IMR-90 (cell line): ENCODE data around the gene THRB. TPM values are rescaled to one million over a fixed set of nuclear protein-coding genes. Genes with fewer than 3 reads are reported as not detected.

ENCODE experiments used
- ATAC-seq: fragments of 200-7000 bp; cut with Tn5 transposase; 2 replicates; pipeline ENCODE4 v1.9.1; 2020; ENCODE audit warnings: low read depth, mild to moderate bottlenecking, moderate library complexity
- BruUV-seq: library from RNA; stranded (reverse); fragments of 400-500 nt; replicated peaks from 2 replicates; lab custom pipeline; 2021; lab: Mats Ljungman, UMichigan
- CTCF ChIA-PET: fragments of 300-600 bp; formaldehyde crosslinking; extraction: SDS; loops from one replicate; lab custom pipeline; 2021; ENCODE audit warnings: antibody characterized with exemption; lab: Yijun Ruan, JAX
- POLR2A ChIA-PET: fragments of 300-600 bp; sonication (Branson Sonifier 250); formaldehyde crosslinking; loops from one replicate; lab custom pipeline; 2022; ENCODE audit warnings: antibody characterized with exemption; ENCODE audit not compliant: unreplicated experiment; lab: Charles Lee
- DNase-seq: peaks from one replicate; pipeline ENCODE4 v3.0.0; 2013
- H2AFZ ChIP-seq: replicated peaks from 2 replicates; pipeline ENCODE3; 2013; ENCODE audit warnings: low read length, mild to moderate bottlenecking; ENCODE audit not compliant: poor library complexity
- H2AK5ac ChIP-seq: 2 replicates; pipeline ENCODE4 v1.6.1; 2013; ENCODE audit warnings: low read depth, low read length, inconsistent platforms
- H2AK9ac ChIP-seq: replicated peaks from 2 replicates; pipeline ENCODE3; 2013; ENCODE audit warnings: mild to moderate bottlenecking, low read depth, low read length, moderate library complexity; ENCODE audit not compliant: poor library complexity
- H2BK120ac ChIP-seq: 2 replicates; pipeline ENCODE4 v1.6.1; 2013; ENCODE audit warnings: low read depth, low read length, inconsistent platforms
- H2BK15ac ChIP-seq: 3 replicates; pipeline ENCODE4 v1.6.1; 2013; ENCODE audit warnings: low read depth, low read length, inconsistent platforms
- H2BK20ac ChIP-seq: 2 replicates; pipeline ENCODE4 v1.6.1; 2013; ENCODE audit warnings: low read depth, mild to moderate bottlenecking, inconsistent platforms, low read length, moderate library complexity
- H2BK5ac ChIP-seq: 2 replicates; pipeline ENCODE4 v1.6.1; 2013; ENCODE audit warnings: mild to moderate bottlenecking, low read depth, low read length, inconsistent platforms; ENCODE audit not compliant: poor library complexity, severe bottlenecking
- H3K14ac ChIP-seq: replicated peaks from 2 replicates; pipeline ENCODE4 v1.6.1; 2013; ENCODE audit warnings: low read depth, low read length, inconsistent platforms
- H3K18ac ChIP-seq: 2 replicates; pipeline ENCODE4 v1.6.1; 2013; ENCODE audit warnings: low read depth, low read length, control low read depth
- H3K23ac ChIP-seq: 2 replicates; pipeline ENCODE4 v1.6.1; 2013; ENCODE audit warnings: low read depth, low read length, inconsistent platforms
- H3K27ac ChIP-seq: 2 replicates; pipeline ENCODE4 v1.5.1; 2013; ENCODE audit warnings: mild to moderate bottlenecking, control low read depth, low read length; ENCODE audit not compliant: insufficient read depth
- H3K27me3 ChIP-seq: 2 replicates; pipeline ENCODE4 v1.6.1; 2013; ENCODE audit warnings: low read length; ENCODE audit not compliant: control insufficient read depth, insufficient read depth
- H3K36me3 ChIP-seq: 2 replicates; pipeline ENCODE4 v1.6.1; 2013; ENCODE audit warnings: low read length, mixed read lengths; ENCODE audit not compliant: control insufficient read depth, insufficient read depth
- H3K4ac ChIP-seq: 2 replicates; pipeline ENCODE4 v1.6.1; 2013; ENCODE audit warnings: low read depth, low read length, inconsistent platforms
- H3K4me1 ChIP-seq: 2 replicates; pipeline ENCODE4 v1.6.1; 2013; ENCODE audit warnings: low read length, mixed read lengths; ENCODE audit not compliant: control insufficient read depth, insufficient read depth
- H3K4me2 ChIP-seq: 2 replicates; pipeline ENCODE4 v1.6.1; 2013; ENCODE audit warnings: low read depth, mild to moderate bottlenecking, control low read depth, low read length, moderate library complexity
- H3K4me3 ChIP-seq: 2 replicates; pipeline ENCODE4 v1.5.1; 2013; ENCODE audit warnings: low read depth, mild to moderate bottlenecking, control low read depth, low read length, moderate library complexity; ENCODE audit not compliant: insufficient read depth
- H3K56ac ChIP-seq: 2 replicates; pipeline ENCODE4 v1.6.1; 2013; ENCODE audit warnings: low read length, inconsistent platforms; ENCODE audit not compliant: insufficient read depth; ENCODE audit errors: extremely low read depth
- H3K79me1 ChIP-seq, 2 experiments: 2 replicates each; pipeline ENCODE4 v1.6.1; 2013; ENCODE audit warnings: low read length in 2 of 2, inconsistent platforms in 1 of 2, low read depth in 1 of 2
- H3K9ac ChIP-seq: 2 replicates; pipeline ENCODE4 v1.6.1; 2013; ENCODE audit warnings: low read depth, low read length, control low read depth
- H3K9me1 ChIP-seq: 2 replicates; pipeline ENCODE4 v1.6.1; 2013; ENCODE audit warnings: low read length, inconsistent platforms; ENCODE audit not compliant: insufficient read depth
- H3K9me3 ChIP-seq: 2 replicates; pipeline ENCODE4 v1.6.1; 2013; ENCODE audit warnings: low read length; ENCODE audit not compliant: control insufficient read depth, insufficient read depth
- H4K20me1 ChIP-seq: 2 replicates; pipeline ENCODE4 v1.6.1; 2013; ENCODE audit warnings: low read length, inconsistent platforms; ENCODE audit not compliant: insufficient read depth
- H4K5ac ChIP-seq: 2 replicates; pipeline ENCODE4 v1.6.1; 2013; ENCODE audit warnings: mild to moderate bottlenecking, low read depth, low read length, control low read depth
- H4K8ac ChIP-seq, 2 experiments: 2 replicates each; pipeline ENCODE4 v1.6.1; 2013; ENCODE audit warnings: low read depth in 2 of 2, low read length in 2 of 2, control low read depth in 1 of 2, inconsistent platforms in 1 of 2
- H4K91ac ChIP-seq: 2 replicates; pipeline ENCODE4 v1.6.1; 2013; ENCODE audit warnings: low read depth, low read length, inconsistent platforms; ENCODE audit not compliant: insufficient read depth
- BHLHE40 ChIP-seq: fragments of 150-350 bp; IDR thresholded peaks from 2 replicates; pipeline ENCODE4 v1.6.1; 2016; ENCODE audit warnings: mild to moderate bottlenecking, low read depth, low read length
- CEBPB ChIP-seq: IDR thresholded peaks from 2 replicates; pipeline ENCODE4 v1.6.1; 2012; ENCODE audit warnings: low read depth, low read length, improper control_type of control experiment
- CHD1 ChIP-seq: IDR thresholded peaks from 2 replicates; pipeline ENCODE4 v1.6.1; 2012; ENCODE audit warnings: low read depth, low read length, improper control_type of control experiment
- FOS ChIP-seq: fragments of 150-350 bp; IDR thresholded peaks from 2 replicates; pipeline ENCODE4 v1.6.1; 2016; ENCODE audit warnings: low read depth, low read length
- MAFK ChIP-seq: IDR thresholded peaks from 2 replicates; pipeline ENCODE4 v1.6.1; 2012; ENCODE audit warnings: low read depth, low read length, improper control_type of control experiment
- MAZ ChIP-seq: IDR thresholded peaks from 2 replicates; pipeline ENCODE4 v1.6.1; 2012; ENCODE audit warnings: low read depth, mild to moderate bottlenecking, low read length, improper control_type of control experiment, moderate library complexity, borderline replicate concordance
- MXI1 ChIP-seq: IDR thresholded peaks from 2 replicates; pipeline ENCODE4 v1.6.1; 2012; ENCODE audit warnings: low read depth, mild to moderate bottlenecking, low read length, moderate library complexity, borderline replicate concordance
- NFE2L2 ChIP-seq: fragments of 150-350 bp; IDR thresholded peaks from 2 replicates; pipeline ENCODE4 v1.6.1; 2016; ENCODE audit warnings: low read depth, mild to moderate bottlenecking, low read length
- RAD21 ChIP-seq: IDR thresholded peaks from 2 replicates; pipeline ENCODE4 v1.6.1; 2012; ENCODE audit warnings: low read length, improper control_type of control experiment
- RCOR1 ChIP-seq: IDR thresholded peaks from 2 replicates; pipeline ENCODE4 v1.6.1; 2012; ENCODE audit warnings: mild to moderate bottlenecking, low read length, improper control_type of control experiment; ENCODE audit not compliant: insufficient replicate concordance
- RFX5 ChIP-seq: IDR thresholded peaks from 2 replicates; pipeline ENCODE4 v1.8.0; 2012; ENCODE audit warnings: low read depth, mild to moderate bottlenecking, low read length, moderate library complexity
- WGBS, 2 experiments: methylation state at CpG; one replicate each; pipeline versions ENCODE4 v1.1.5 to v1.1.7; 2013; ENCODE audit warnings: missing lambda C conversion rate in 2 of 2; ENCODE audit not compliant: insufficient read length in 1 of 2; ENCODE audit errors: extremely low coverage in 2 of 2; 5-methylcytosine and 5-hydroxymethylcytosine counted together
- dilution Hi-C: fragments of 300-500 bp; cut with HindIII; formaldehyde crosslinking; loops from one replicate; pipeline ENCODE4 v1.14.3; 2018; ENCODE audit warnings: low sequenced_read_pairs; ENCODE audit not compliant: unreplicated experiment
- in situ Hi-C: fragments of 300-500 bp; cut with MboI; formaldehyde crosslinking; loops from 3 replicates; pipeline ENCODE4 v1.14.3; 2019; ENCODE audit warnings: low sequenced_read_pairs, inconsistent platforms, mixed read lengths
- intact Hi-C: fragments of 100-400 bp; cut with micrococcal nuclease; formaldehyde crosslinking; loops from 2 replicates; pipeline ENCODE4 v1.10.0; 2022
- polyA plus RNA-seq, 3 experiments: library from polyadenylated mRNA; depleted of rRNA; stranded (reverse); fragments of >200 nt; gene quantifications; 2 replicates each; pipeline ENCODE4 v1.2.3, GENCODE V29; 2012; ENCODE audit warnings: low replicate concordance in 1 of 3
- total RNA-seq: library from RNA; depleted of rRNA; stranded (reverse); fragments of >200 nt; gene quantifications from 2 replicates; pipeline ENCODE4 v1.2.3, GENCODE V29; 2012
- TF ChIP-seq, protein P1 (sequence below): fragments of 150-350 bp; IDR thresholded peaks from 2 replicates; pipeline ENCODE4 v1.6.1; 2016; ENCODE audit warnings: low read depth, mild to moderate bottlenecking, low read length, moderate library complexity, borderline replicate concordance
- TF ChIP-seq, protein P2 (sequence below): conservative IDR thresholded peaks from 2 replicates; pipeline ENCODE4 v1.5.1; 2012; ENCODE audit warnings: mild to moderate bottlenecking, low read depth, low read length, improper control_type of control experiment
- TF ChIP-seq, protein P3 (sequence below): fragments of 150-350 bp; IDR thresholded peaks from 2 replicates; pipeline ENCODE4 v1.6.1; 2017; ENCODE audit warnings: mild to moderate bottlenecking, antibody characterized with exemption, low read length, low read depth

THRB gene
- total and polyA plus RNA-seq, 2 of the 4 experiments (the other 2 are of a cell fraction), result under 0.01 TPM; not detected in 1

DNA sequence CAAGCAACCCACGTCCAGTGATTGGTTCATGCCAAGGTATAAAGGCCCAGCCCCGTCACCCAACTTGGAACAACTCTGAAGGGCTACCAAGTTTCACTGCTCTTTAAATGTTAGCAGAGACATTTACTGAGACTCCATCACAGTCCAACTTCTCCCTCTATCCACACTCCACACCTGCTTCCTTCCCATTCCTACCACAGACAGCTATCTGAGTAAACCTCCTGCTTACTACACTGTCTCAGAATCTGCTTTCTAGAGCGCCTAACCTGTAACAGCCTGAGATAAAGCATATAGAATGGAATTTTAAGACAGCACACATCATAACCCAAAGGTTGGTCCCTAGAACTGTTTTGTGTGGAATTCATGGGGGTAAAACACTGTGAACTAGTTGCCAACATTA lies 106.5 kb downstream of the THRB start:
- Histone ChIP-seq H3K27me3 (no peaks in the 10 kb centered on the region), H2AK9ac (no peak overlapping the region), H2AK5ac (no peak overlapping the region), H3K4me3 (no peak overlapping the region), H2BK5ac (no peak overlapping the region), H3K56ac (no peak overlapping the region), H3K4me2 (no peak overlapping the region), H3K4me1 (no peaks in the 10 kb centered on the region), H3K9me1 (no peaks in the 10 kb centered on the region), H2BK20ac (no peak overlapping the region), H2AFZ (no peak overlapping the region), H2BK120ac (no peak overlapping the region), H2BK15ac (no peak overlapping the region), H3K23ac (no peak overlapping the region), H3K4ac (no peak overlapping the region), H4K20me1 (no peaks in the 10 kb centered on the region; the same call in 1 of the 2 replicates), H4K91ac (no peak overlapping the region), H3K9ac (no peak overlapping the region), H3K14ac (no peak overlapping the region), H3K9me3 (no peaks in the 10 kb centered on the region), H4K8ac (no peak overlapping the region), H3K27ac (no peak overlapping the region), H3K36me3 (no peaks in the 10 kb centered on the region), H3K79me1 (no peaks in the 10 kb centered on the region), H4K5ac (no peak overlapping the region), H3K18ac (no peak overlapping the region)
- intact Hi-C loops, result no loop called here
- in situ Hi-C loops, result no loop called here
- ATAC-seq (no peak), DNase-seq (no peak)
- ChIA-PET CTCF (no interaction called here), POLR2A (no interaction called here)
- no peak for TF ChIP-seq MXI1
- TF ChIP-seq NFE2L2, result no peak
- TF ChIP-seq RAD21, result no peak
- no peak for TF ChIP-seq MAZ
- TF ChIP-seq, protein P1, sequence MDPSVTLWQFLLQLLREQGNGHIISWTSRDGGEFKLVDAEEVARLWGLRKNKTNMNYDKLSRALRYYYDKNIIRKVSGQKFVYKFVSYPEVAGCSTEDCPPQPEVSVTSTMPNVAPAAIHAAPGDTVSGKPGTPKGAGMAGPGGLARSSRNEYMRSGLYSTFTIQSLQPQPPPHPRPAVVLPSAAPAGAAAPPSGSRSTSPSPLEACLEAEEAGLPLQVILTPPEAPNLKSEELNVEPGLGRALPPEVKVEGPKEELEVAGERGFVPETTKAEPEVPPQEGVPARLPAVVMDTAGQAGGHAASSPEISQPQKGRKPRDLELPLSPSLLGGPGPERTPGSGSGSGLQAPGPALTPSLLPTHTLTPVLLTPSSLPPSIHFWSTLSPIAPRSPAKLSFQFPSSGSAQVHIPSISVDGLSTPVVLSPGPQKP, result no peak
- TF ChIP-seq RFX5, result no peak
- TF ChIP-seq RCOR1, result no peak
- TF ChIP-seq, protein P2, sequence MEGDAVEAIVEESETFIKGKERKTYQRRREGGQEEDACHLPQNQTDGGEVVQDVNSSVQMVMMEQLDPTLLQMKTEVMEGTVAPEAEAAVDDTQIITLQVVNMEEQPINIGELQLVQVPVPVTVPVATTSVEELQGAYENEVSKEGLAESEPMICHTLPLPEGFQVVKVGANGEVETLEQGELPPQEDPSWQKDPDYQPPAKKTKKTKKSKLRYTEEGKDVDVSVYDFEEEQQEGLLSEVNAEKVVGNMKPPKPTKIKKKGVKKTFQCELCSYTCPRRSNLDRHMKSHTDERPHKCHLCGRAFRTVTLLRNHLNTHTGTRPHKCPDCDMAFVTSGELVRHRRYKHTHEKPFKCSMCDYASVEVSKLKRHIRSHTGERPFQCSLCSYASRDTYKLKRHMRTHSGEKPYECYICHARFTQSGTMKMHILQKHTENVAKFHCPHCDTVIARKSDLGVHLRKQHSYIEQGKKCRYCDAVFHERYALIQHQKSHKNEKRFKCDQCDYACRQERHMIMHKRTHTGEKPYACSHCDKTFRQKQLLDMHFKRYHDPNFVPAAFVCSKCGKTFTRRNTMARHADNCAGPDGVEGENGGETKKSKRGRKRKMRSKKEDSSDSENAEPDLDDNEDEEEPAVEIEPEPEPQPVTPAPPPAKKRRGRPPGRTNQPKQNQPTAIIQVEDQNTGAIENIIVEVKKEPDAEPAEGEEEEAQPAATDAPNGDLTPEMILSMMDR, result no peak
- TF ChIP-seq CHD1, result no peak
- no peak for TF ChIP-seq FOS
- TF ChIP-seq, protein P3, sequence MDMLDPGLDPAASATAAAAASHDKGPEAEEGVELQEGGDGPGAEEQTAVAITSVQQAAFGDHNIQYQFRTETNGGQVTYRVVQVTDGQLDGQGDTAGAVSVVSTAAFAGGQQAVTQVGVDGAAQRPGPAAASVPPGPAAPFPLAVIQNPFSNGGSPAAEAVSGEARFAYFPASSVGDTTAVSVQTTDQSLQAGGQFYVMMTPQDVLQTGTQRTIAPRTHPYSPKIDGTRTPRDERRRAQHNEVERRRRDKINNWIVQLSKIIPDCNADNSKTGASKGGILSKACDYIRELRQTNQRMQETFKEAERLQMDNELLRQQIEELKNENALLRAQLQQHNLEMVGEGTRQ, result no peak
- TF ChIP-seq CEBPB, result no peak
- TF ChIP-seq MAFK, result no peak
- no peak for TF ChIP-seq BHLHE40
- dilution Hi-C loops, result no loop called here
- 65% methylated on average over 2 of the region's 3 CpGs; no CpG with 5 or more reads in 1 of the 2 experiments for WGBS, 2 experiments
- BruUV-seq, result no TSS peak
